Psoas muscle (tissue), 8 donors: ENCODE data around the gene KRT86. TPM values are rescaled to one million over a fixed set of nuclear protein-coding genes. Genes with fewer than 3 reads are reported as not detected.

Source experiments
- ATAC-seq, 4 donors: fragments of 200-7000 bp; cut with Tn5 transposase; one replicate each; pipeline ENCODE4 v1.9.1; 2020; ENCODE audit warnings: moderate library complexity in 3 of 4, mild to moderate bottlenecking in 2 of 4
- DNase-seq, 2 donors: peaks; one replicate each; pipeline ENCODE4 v3.0.0-alpha.2; 2020
- H3K27ac ChIP-seq: fragments of 200-600 bp; one replicate; pipeline ENCODE4 v1.8.0; 2022
- H3K27me3 ChIP-seq, 3 donors: fragments of 200-600 bp in 1 of 3; one replicate each; pipeline versions ENCODE4 v1.6.1 to v1.8.0; 2013 to 2022; ENCODE audit warnings: low read length in 2 of 3, mild to moderate bottlenecking in 2 of 3, moderate library complexity in 1 of 3; ENCODE audit not compliant: insufficient read depth in 3 of 3
- H3K36me3 ChIP-seq, 2 donors: fragments of 200-600 bp in 1 of 2; one replicate each; pipeline versions ENCODE4 v1.6.1 to v1.8.0; 2013 to 2022; ENCODE audit warnings: low read depth in 1 of 2, mild to moderate bottlenecking in 1 of 2, moderate library complexity in 1 of 2; ENCODE audit not compliant: insufficient read depth in 1 of 2
- H3K4me1 ChIP-seq: fragments of 200-600 bp; one replicate; pipeline ENCODE4 v1.8.0; 2022
- H3K4me3 ChIP-seq: fragments of 200-600 bp; one replicate; pipeline ENCODE4 v1.8.0; 2022; ENCODE audit warnings: mild to moderate bottlenecking
- H3K9me3 ChIP-seq: fragments of 200-600 bp; one replicate; pipeline ENCODE4 v1.8.0; 2022
- CTCF ChIP-seq: fragments of 200-600 bp; IDR thresholded peaks from one replicate; pipeline ENCODE4 v1.8.0; 2022; ENCODE audit warnings: antibody characterized with exemption
- WGBS, 3 donors: extraction: QIAGEN DNeasy Blood & Tissue Kit; methylation state at CpG; one replicate each; pipeline versions ENCODE4 v1.1.6 to v1.1.7; 2013; 5-methylcytosine and 5-hydroxymethylcytosine counted together
- intact Hi-C, 2 donors: fragments of 100-400 bp; cut with DNase I; formaldehyde crosslinking; loops; one replicate each; pipeline versions ENCODE4 v1.11.0 to v1.14.2; 2022
- polyA plus RNA-seq, 3 donors: library from polyadenylated mRNA; stranded (reverse); fragments of 200-250 nt; gene quantifications; one replicate each; pipeline ENCODE4 v1.2.3, GENCODE V29; 2013
- total RNA-seq, 4 donors: library from RNA; stranded (reverse); fragmentation: NEBNext Ultra II Directional in 2 of 4; extraction: Animal tissue kit (Norgen Biotek cat#: 25700) in 2 of 4; gene quantifications; one replicate each; pipeline versions ENCODE4 v1.2.1 to v1.2.4, GENCODE V29; 2021 to 2023
- donor health status: healthy with polysubstance abuse.
- donor health status: DM: no; HTN: no; CAD: no; lungs with moderate emphysema.
- donor health status: Bipolar disorder and iron deficiency.
- donor health status: healthy.
- donor health status: DM: yes; HTN: yes; CAD: no.
- donor health status: DM: no; HTN: no; CAD: no.
- donor health status: DM: no; HTN: no; CAD: no.
- donor health status: DM: yes; HTN: yes; CAD: no.

KRT86 gene
- total and polyA plus RNA-seq, 7 donors: 0.01 to 0.77 (median 0.05) TPM; not detected in 4

DNA sequence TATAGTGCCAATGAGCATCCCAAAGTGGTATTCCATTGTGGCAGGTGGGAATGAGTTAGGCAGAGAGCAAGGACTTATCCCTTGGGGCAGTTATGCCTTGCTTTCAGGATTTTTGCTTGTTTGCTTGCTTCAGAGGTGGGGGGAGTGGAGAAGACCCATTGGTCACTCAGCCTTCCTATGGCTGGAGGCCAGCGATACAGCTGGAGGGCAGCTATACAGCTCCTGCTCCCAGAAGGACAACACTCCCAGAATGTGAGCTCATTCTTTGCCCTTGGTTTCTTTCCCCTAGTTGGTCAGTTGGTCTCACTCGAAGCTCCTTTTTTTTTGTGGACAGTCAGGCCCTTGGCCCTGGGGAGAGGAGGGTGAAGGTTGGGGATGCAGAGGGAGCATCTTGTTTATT, 32.3 kb downstream of the KRT86 start:
- ATAC-seq (no peak), DNase-seq (no peak)
- WGBS, 3 donors: 72 to 79% (median 76%) methylated on average over 2 of the region's 2 CpGs
- Histone ChIP-seq H3K27me3 (no peaks in the 10 kb centered on the region), H3K36me3 (no peaks in the 10 kb centered on the region), H3K9me3 (no peaks in the 10 kb centered on the region), H3K4me3 (no peak overlapping the region), H3K4me1 (peaks cover 7% of the 10 kb centered on the region), H3K27ac (no peak overlapping the region)
- no peak for TF ChIP-seq CTCF
- intact Hi-C loops: no loop called here

- H3K27ac ChIP-seq: no peak overlapping the region
- TF ChIP-seq CTCF: peak; percentile 18
- 6 to 11% (median 6%) methylated on average over 59 to 71 of the region's 71 CpGs for WGBS, 3 donors
- H3K4me1 ChIP-seq: peaks cover 7% of the 10 kb centered on the region
- no peaks in the 10 kb centered on the region for H3K9me3 ChIP-seq
- no peaks in the 10 kb centered on the region for H3K27me3 ChIP-seq
- no peaks in the 10 kb centered on the region for H3K36me3 ChIP-seq
- peak overlapping the region; percentile 69 for H3K4me3 ChIP-seq
- ATAC-seq (peak; percentile 97 to 99 (median 98)), DNase-seq (peak; percentile 78 to 89)
- intact Hi-C loops: no loop called here
Measured at GRCh38 chr12:52307836-52308805, 33.7 kb downstream of the KRT86 start.

GRCh38 chr12:52308806-52309425, 34.5 kb downstream of the KRT86 start:
- peak in 3 of 4 donors; percentile 7 to 32 (median 9) for ATAC-seq
- Histone ChIP-seq H3K9me3 (no peaks in the 10 kb centered on the region), H3K27ac (no peak overlapping the region), H3K4me3 (peak overlapping the region; percentile 69), H3K36me3 (no peaks in the 10 kb centered on the region), H3K27me3 (peaks cover 0 to 3% (median 0%) of the 10 kb centered on the region in 3 donors), H3K4me1 (peaks cover 7% of the 10 kb centered on the region)
- WGBS, 3 donors: 37 to 49% (median 39%) methylated on average over 15 of the region's 15 CpGs
- intact Hi-C loops: no loop called here
- DNase-seq: no peak
- TF ChIP-seq CTCF: no peak

DNA sequence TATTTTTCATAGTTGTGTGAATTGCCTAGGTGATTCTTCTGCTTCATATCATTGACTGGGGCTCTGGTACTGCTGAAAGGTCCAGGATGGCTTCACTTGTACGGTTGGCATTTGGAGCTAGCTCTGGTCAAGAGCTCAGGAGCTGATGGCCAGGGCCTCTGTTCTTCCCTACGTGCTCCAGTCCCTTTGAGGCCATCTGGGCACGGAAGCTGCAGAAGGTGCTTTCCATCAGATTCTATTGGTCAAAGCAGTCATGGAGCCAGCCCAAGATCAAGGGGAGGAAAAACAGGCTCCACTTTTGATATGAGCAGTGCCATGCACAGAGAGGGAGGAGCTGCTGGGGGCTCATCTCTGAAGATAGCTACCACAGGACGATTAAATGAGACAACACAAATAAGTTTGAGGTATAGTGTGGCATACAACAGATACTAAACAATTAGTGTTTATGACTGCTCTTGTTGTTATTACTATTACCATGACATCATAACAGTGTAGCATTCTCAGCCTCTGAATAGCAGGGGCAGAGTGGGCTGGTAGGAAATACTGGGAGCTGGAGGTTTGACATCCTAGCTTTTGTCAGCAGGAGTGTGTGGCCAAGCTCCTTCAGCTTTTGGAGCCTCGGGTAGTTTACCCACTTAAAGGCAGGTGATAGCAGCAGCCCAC, 36.3 kb downstream of the KRT86 start:
- H3K9me3 ChIP-seq: no peaks in the 10 kb centered on the region
- WGBS, 3 donors: 64 to 68% (median 65%) methylated on average over 5 of the region's 5 CpGs
- DNase-seq: no peak
- intact Hi-C loops: loop anchor here in 1 of 2 donors (1.0 kb wide), 1 partner anchor 83 kb away; no protein-coding TSS in a partner anchor
- H3K27ac ChIP-seq: no peak overlapping the region
- no peaks in the 10 kb centered on the region for H3K36me3 ChIP-seq
- H3K27me3 ChIP-seq: peaks cover 0 to 4% (median 0%) of the 10 kb centered on the region in 3 donors
- TF ChIP-seq CTCF: no peak
- H3K4me3 ChIP-seq: no peak overlapping the region
- peaks cover 7% of the 10 kb centered on the region for H3K4me1 ChIP-seq
- no peak for ATAC-seq
